Measurements from ENCODE around the gene CYP19A1. TPM values are rescaled to one million over a fixed set of nuclear protein-coding genes. Genes with fewer than 3 reads are reported as not detected.

The CYP19A1 gene
- total RNA-seq, 1 experiment from 2014 or later, result not detected

- H3K27ac ChIP-seq (ENCODE audit: low read length), result no peak overlapping the region
- no peak overlapping the region for H3K4me3 ChIP-seq (ENCODE audit: low read depth in 2 of 2, low read length in 2 of 2)
- H3K4me1 ChIP-seq (ENCODE audit: control insufficient read depth, insufficient read depth, low read length), result no peaks in the 10 kb centered on the region
- no peak for TF ChIP-seq TCF7L2 (IDR thresholded peaks at IDR 0.05; ENCODE audit: low read depth, low read length)
- TF ChIP-seq CTCF (IDR thresholded peaks at IDR 0.05), result no peak
- TF ChIP-seq REST (IDR thresholded peaks at IDR 0.05; ENCODE audit: insufficient read depth in 1 of 2, low read depth in 2 of 2, low read length in 1 of 2), result no peak
- no peak for TF ChIP-seq SIN3A (IDR thresholded peaks at IDR 0.05; ENCODE audit: borderline replicate concordance, insufficient read depth, low read depth, low read length)
- no peak for TF ChIP-seq POLR2AphosphoS5 (IDR thresholded peaks at IDR 0.05; ENCODE audit: low read depth, low read length)
- intact Hi-C loops (cut with micrococcal nuclease; ENCODE audit: unreplicated experiment), result no loop called here
- no peak for DNase-seq (ENCODE audit: low read depth, low spot score)
- CTCF ChIA-PET, result no interaction called here
- peaks cover 8% of the 10 kb centered on the region for H3K27me3 ChIP-seq (ENCODE audit: control insufficient read depth, insufficient read depth, low read length)
- no TSS peak for BruUV-seq (replicated peaks)
- no peaks in the 10 kb centered on the region for H3K9me3 ChIP-seq (ENCODE audit: control insufficient read depth, insufficient read depth, low read depth, low read length)
- in situ Hi-C loops (cut with HindIII; ENCODE audit: low pct_unique_long_range_greater_than_20kb, low sequenced_read_pairs), result no loop called here
- H3K36me3 ChIP-seq (ENCODE audit: control insufficient read depth, insufficient read depth, low read length), result no peaks in the 10 kb centered on the region
- POLR2A ChIA-PET, result no interaction called here
- ATAC-seq, result no peak
Observed at GRCh38 chr15:51307325-51307724, 31.1 kb downstream of the CYP19A1 start.

- no TSS peak for BruUV-seq (replicated peaks)
- in situ Hi-C loops (cut with HindIII; ENCODE audit: low pct_unique_long_range_greater_than_20kb, low sequenced_read_pairs), result no loop called here
- no peak for ATAC-seq
- TF ChIP-seq REST (IDR thresholded peaks at IDR 0.05; ENCODE audit: insufficient read depth in 1 of 2, low read depth in 2 of 2, low read length in 1 of 2) (no peak), POLR2AphosphoS5 (IDR thresholded peaks at IDR 0.05; ENCODE audit: low read depth, low read length) (no peak), TCF7L2 (IDR thresholded peaks at IDR 0.05; ENCODE audit: low read depth, low read length) (no peak), SIN3A (IDR thresholded peaks at IDR 0.05; ENCODE audit: borderline replicate concordance, insufficient read depth, low read depth, low read length) (no peak), CTCF (IDR thresholded peaks at IDR 0.05) (no peak)
- Histone ChIP-seq H3K27ac (ENCODE audit: low read length) (no peak overlapping the region), H3K4me3 (ENCODE audit: low read depth in 2 of 2, low read length in 2 of 2) (no peak overlapping the region), H3K36me3 (ENCODE audit: control insufficient read depth, insufficient read depth, low read length) (no peaks in the 10 kb centered on the region), H3K4me1 (ENCODE audit: control insufficient read depth, insufficient read depth, low read length) (no peaks in the 10 kb centered on the region), H3K27me3 (ENCODE audit: control insufficient read depth, insufficient read depth, low read length) (peaks cover 8% of the 10 kb centered on the region), H3K9me3 (ENCODE audit: control insufficient read depth, insufficient read depth, low read depth, low read length) (no peaks in the 10 kb centered on the region)
- ChIA-PET POLR2A (interaction anchor here (0.5 kb wide), 1 partner anchor 20 kb away, joined by 5 read pairs; no protein-coding TSS in a partner anchor), CTCF (no interaction called here)
- intact Hi-C loops (cut with micrococcal nuclease; ENCODE audit: unreplicated experiment), result no loop called here
- no peak for DNase-seq (ENCODE audit: low read depth, low spot score)
Observed at GRCh38 chr15:51303462-51303980, 34.9 kb downstream of the CYP19A1 start.
